HG02938 (cell line): ENCODE results near the gene FDX1.

Source experiments
- ATAC-seq: cut with Tn5 transposase; IDR thresholded peaks from one replicate; pipeline ENCODE4 v1.9.1; 2021; ENCODE audit warnings: mild to moderate bottlenecking, moderate library complexity; ENCODE audit not compliant: unreplicated experiment

Gene FDX1

GRCh38 chr11:110465231-110465630 is 35.5 kb downstream of the FDX1 start:
- ATAC-seq: no peak

DNA sequence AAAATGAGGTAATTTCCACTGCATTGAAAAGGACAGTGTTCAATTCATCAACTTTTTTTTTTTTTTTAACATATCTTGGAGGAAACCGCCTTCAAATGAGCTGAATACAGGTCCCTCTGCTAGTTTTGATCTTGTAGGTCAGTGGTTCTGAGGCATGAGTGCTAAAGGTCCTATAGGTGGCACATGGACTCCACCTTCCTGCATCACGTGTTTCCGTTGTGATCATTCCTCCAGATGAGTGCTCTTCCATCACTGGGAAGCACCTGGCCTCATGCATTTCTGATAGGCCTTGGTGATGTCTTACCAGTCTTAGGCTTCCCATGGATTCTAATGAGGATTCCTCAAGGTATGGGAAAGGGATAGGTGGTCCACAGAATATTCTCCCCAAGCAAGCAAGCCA is 37.8 kb downstream of the FDX1 start:
- no peak for ATAC-seq

DNA sequence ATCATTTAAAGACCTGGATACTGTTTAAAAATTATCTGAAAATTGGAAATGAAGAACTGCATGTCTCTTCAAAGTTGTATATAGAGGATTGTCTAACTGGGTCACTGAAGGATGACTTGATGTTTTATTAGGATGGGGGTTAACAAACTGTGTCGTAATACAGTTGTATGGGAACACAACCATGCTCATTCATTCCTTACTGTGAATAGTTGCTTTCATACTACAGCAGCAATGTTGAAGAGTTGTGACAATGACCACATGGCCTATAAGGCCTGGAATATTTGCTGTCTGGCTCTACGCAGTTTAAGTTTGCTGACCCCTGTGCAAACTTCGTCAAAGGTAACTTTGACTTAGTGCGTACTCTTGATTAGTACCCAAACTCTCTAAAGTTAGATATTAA is 38.4 kb downstream of the FDX1 start:
- ATAC-seq: no peak

GRCh38 chr11:110469127-110469526 is 39.4 kb downstream of the FDX1 start:
- no peak for ATAC-seq

GRCh38 chr11:110470716-110471115 is 41.0 kb downstream of the FDX1 start:
- ATAC-seq: no peak

GRCh38 chr11:110471371-110471770 is 41.6 kb downstream of the FDX1 start:
- no peak for ATAC-seq

GRCh38 chr11:110472858-110473257 is 43.1 kb downstream of the FDX1 start:
- no peak for ATAC-seq

DNA sequence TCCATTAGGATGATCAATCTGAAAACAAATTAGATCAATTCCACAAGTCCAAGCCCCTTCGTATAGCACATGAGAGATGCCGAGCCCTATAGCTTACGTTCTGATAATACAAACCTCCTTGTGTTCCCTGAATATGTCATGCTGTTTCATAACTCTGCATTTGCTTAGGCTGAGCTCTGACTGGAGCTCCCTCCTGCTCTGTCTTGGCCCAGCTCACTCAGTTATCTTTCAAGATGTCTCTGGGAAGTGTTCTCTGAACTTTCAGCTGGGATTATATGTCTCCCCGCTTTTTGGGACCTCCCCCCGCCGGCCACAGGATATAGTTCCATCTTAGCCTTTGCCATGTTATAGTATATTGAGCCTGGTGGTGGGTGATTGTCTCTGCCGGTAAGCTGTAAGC is 44.0 kb downstream of the FDX1 start:
- no peak for ATAC-seq

- no peak for ATAC-seq
Measured at GRCh38 chr11:110474578-110474977, 44.8 kb downstream of the FDX1 start.

- no peak for ATAC-seq
Measured at GRCh38 chr11:110475671-110476070, 45.9 kb downstream of the FDX1 start.

DNA sequence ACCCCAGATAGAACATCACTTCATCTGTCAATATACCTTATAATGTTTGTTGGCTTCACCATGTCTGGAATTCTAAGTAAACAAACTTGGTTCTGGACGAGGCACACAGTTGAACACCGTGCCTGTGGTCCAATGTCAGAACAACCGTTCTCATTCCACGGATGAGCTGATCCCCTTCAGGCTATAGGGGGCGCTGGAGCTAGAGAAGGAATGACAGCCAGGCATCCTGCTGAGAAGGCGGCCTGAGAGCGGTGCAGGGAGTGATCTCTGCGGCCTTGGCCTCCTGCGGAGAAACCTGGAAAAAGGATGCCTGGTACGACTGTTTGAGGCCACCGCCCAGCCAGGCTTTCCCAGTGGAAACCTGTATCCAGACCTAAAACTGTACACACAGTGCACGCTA is 48.7 kb downstream of the FDX1 start:
- ATAC-seq: no peak

- no peak for ATAC-seq
Measured at GRCh38 chr11:110479108-110480101, 49.7 kb downstream of the FDX1 start.

DNA sequence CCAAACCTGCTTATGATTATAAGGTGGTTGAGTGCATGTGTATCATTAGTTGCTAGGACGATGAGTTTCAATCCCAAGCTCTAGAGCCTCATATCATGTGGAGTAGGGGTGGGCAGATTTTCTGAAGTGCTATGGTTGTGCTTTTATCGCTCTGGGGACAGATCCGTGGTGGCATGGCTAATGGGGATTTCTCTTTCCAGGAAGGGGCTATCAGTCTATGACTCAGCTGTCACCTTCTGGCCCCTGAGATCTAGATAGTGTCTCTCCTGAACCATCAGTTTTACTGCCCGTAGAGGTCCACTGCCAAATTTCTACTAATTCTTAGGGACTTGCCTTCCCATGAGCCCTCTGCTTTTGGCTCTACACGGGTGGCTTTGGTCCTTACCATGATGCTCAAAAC is 51.8 kb downstream of the FDX1 start:
- ATAC-seq: no peak

DNA sequence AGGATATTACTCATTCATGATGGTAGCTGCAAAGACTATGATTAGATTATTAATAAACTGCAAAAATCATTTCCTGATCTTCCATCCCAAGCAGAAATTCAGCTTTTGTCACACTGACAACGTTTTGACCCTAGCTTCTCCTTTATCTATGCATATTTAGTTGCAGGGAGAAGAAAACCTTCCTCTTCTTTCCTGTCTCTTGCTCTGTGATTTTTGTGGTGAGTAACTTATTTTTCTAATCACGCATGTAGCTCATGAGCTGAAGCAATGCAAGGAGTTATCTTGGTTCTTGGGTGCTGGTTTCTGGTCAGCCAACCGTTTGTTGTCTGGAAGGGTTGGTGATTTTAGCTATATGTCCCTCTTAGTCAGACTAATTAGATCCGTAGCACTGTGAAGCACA is 56.4 kb downstream of the FDX1 start:
- ATAC-seq: no peak

DNA sequence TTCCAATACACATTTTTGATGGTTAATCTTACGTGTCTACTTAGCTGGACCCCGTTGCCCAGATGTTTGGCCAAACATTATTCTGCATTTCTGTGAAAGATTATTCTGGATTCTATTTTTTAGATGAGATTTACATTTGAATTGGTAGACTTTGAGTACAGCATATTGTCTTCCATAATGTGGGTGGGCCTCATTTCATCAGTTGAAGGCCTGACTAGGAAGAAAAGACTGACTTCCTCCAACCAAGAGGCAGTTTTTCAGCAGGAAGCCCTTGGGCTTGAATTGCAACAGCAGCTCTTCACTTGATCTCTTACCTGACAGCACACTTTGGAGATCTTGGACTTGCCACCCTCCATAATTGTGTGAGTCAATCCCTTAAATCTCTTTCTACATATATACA is 58.7 kb downstream of the FDX1 start:
- no peak for ATAC-seq

DNA sequence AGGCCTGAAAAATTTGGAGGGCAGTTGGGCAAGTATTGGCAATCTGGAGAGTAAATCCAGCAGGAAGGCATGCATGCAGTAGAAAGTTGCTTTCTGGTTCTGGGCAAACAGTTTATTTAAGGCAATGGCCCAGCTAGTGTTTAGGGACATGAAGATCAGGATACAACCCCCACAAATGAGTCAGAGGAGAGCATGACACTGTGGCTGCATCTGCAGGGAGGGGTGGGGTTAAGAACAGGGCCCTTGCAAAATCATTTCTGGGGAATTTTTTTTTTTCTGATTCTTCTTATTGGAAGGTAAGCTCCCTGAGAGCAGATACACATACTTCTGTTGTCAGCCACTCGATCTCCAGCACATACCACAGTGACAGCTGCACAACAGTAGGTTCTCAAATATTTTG is 61.1 kb downstream of the FDX1 start:
- no peak for ATAC-seq

GRCh38 chr11:110491577-110492320 is 62.0 kb downstream of the FDX1 start:
- no peak for ATAC-seq

- ATAC-seq: no peak
Measured at GRCh38 chr11:110492321-110492685, 62.6 kb downstream of the FDX1 start.

DNA sequence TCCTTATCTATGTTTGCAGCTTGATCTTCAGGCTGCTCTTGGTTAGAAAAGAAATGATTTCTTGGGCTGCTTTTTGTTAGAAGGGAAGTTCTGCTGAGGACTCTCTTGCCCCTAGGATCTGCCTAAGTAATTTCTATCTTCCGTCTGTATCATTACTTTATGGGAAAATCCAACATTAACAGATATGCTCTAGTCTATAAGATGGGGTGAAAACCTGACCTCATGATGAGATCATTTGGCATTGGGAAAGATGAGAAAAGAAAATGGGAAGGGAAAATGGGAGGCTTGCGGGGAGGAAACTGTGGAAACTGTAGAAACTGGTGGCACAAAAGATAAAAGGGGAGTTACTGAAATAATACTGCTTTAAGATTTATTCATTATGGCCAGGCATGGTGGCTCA is 63.6 kb downstream of the FDX1 start:
- ATAC-seq: no peak

GRCh38 chr11:110497231-110497978 is 67.7 kb downstream of the FDX1 start:
- ATAC-seq: no peak

- no peak for ATAC-seq
Measured at GRCh38 chr11:110501428-110501827, 71.7 kb downstream of the FDX1 start.
